PFSK-1 (cell line): ENCODE data around the gene RBM26.

Experiments
- POLR2AphosphoS5 ChIP-seq: IDR thresholded peaks from 2 replicates; pipeline ENCODE4 v1.6.1; 2012; ENCODE audit warnings: low read depth, mild to moderate bottlenecking, control low read depth, low read length, moderate library complexity
- SIN3A ChIP-seq: IDR thresholded peaks from 2 replicates; pipeline ENCODE4 v1.6.1; 2012; ENCODE audit warnings: mild to moderate bottlenecking, low read length, moderate library complexity, borderline replicate concordance; ENCODE audit not compliant: insufficient read depth
- TF ChIP-seq, protein P1 (sequence below), 2 experiments: IDR thresholded peaks; 2 replicates each; pipeline versions ENCODE4 v1.6.1 to v1.8.0; 2011 to 2012; ENCODE audit warnings: low read depth in 2 of 2, low read length in 2 of 2, control low read depth in 1 of 2, inconsistent platforms in 1 of 2, mild to moderate bottlenecking in 1 of 2, moderate library complexity in 1 of 2; ENCODE audit not compliant: insufficient read depth in 1 of 2

DNA sequence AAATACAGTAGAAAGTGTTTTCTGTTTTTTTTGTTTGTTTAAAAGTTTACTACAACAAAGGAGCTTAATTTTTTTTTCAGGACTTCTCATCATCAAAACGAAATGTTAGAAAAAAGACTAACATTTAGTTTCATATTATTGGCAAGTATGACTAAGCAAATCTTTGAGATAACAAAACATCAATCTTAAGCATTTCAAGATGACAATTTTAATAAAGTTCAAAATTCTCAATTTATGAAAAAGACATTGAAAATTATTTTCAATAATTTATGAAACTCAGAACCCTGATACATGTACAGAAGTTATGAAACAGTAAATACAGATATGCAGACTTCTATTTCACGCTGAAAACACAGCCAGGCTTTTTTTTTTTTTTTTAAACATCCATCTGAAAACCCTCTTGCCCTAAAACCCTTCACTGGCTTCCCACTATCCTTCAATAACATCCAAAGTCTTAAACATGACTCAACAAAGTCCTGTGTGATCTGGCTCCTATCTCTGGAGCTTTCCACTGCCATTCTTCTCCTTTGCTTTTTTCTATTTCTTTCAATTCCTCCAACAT, 3.9 kb downstream of the RBM26 start:
- TF ChIP-seq, protein P1, sequence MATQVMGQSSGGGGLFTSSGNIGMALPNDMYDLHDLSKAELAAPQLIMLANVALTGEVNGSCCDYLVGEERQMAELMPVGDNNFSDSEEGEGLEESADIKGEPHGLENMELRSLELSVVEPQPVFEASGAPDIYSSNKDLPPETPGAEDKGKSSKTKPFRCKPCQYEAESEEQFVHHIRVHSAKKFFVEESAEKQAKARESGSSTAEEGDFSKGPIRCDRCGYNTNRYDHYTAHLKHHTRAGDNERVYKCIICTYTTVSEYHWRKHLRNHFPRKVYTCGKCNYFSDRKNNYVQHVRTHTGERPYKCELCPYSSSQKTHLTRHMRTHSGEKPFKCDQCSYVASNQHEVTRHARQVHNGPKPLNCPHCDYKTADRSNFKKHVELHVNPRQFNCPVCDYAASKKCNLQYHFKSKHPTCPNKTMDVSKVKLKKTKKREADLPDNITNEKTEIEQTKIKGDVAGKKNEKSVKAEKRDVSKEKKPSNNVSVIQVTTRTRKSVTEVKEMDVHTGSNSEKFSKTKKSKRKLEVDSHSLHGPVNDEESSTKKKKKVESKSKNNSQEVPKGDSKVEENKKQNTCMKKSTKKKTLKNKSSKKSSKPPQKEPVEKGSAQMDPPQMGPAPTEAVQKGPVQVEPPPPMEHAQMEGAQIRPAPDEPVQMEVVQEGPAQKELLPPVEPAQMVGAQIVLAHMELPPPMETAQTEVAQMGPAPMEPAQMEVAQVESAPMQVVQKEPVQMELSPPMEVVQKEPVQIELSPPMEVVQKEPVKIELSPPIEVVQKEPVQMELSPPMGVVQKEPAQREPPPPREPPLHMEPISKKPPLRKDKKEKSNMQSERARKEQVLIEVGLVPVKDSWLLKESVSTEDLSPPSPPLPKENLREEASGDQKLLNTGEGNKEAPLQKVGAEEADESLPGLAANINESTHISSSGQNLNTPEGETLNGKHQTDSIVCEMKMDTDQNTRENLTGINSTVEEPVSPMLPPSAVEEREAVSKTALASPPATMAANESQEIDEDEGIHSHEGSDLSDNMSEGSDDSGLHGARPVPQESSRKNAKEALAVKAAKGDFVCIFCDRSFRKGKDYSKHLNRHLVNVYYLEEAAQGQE (IDR thresholded peaks at IDR 0.05; ENCODE audit: insufficient read depth in 1 of 2, low read depth in 2 of 2, low read length in 2 of 2), result no peak
- no peak for TF ChIP-seq POLR2AphosphoS5
- no peak for TF ChIP-seq SIN3A
